ENCODE data around the gene CX3CL1.

CX3CL1 gene

DNA sequence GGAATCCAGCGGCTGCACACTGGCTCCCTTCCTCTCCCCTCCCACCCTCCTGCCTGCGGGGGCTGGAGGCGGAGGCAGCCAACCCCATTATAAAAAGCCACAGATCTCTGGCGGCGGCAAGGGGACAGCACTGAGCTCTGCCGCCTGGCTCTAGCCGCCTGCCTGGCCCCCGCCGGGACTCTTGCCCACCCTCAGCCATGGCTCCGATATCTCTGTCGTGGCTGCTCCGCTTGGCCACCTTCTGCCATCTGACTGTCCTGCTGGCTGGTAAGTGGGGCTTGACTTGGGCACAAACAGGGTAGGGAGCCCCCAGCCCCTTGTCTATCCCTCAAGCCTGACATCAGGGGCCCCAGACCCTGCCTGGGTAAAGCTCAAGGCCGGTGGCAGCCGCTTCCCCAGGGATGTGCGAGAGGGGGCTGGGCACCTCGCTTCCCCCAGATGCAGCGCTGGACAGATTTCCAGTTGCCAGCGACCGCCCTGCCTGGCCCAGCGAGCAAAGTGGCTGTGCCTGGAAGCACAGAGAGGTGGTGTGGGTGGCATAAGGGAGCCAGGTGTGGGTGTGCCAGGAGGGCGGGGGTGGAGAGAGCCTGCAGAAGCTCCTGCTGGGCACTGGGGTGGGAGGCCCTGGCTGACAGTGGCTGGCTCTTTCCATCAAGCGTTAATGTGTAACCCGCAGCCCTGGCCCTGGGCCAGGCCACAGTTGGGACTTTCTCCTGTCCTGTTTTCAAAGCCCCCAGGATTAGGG lies at the start of gene CX3CL1:
Gene CX3CL1, plus strand, starts transcription at position 119 of the 745 bp plus-strand sequence. Its CDS starts 79 bp downstream, at position 198.
- DNase-seq (ENCODE audit: low read depth), result no peak
- H3K4me3 ChIP-seq (ENCODE audit: low read length), result peak within 1 kb of the TSS; percentile 36
- peak; percentile 25 for TF ChIP-seq CTCF (conservative IDR thresholded peaks at IDR 0.05; ENCODE audit: low read depth, low read length)

DNA sequence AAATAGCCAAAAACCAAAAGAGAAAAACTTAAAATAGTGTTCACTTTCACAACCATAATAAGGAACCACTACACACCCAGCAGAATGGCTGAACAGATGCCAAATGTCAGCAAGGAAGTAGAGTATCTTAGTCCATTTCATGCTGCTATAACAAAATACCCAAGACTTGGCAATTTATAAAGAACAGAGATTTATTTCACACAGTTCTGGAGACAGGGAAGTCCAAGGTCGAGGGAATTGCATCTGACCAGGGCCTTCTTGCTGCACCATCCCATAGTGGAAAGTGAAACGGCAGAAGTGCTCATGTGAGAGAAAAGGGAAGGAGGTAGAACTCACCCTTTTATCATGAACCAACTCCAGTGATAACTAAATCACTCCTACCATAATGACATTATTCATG lies 47.5 kb upstream of the CX3CL1 start:
- no peak for DNase-seq (ENCODE audit: low read depth)
- no peak overlapping the region for H3K4me3 ChIP-seq (ENCODE audit: low read length)
- no peak for TF ChIP-seq CTCF (conservative IDR thresholded peaks at IDR 0.05; ENCODE audit: low read depth, low read length)

DNA sequence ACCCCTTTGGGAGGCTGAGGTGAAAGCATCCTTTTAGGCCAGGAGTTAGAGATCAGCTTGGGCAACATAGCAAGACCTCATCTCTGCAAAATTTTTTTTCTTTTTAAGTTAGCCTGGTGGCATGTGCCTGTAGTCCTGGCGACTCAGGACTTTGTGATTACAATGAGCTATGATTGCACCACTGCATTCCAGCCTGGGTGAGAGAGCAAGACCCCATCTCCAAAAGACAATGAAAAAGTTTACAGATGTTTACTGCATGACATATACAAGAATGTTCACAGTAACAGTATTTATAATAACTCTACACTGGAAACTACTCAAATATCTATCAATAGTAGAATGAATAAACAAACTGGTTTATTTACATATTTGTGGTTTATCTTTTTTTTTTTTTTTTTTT lies 46.8 kb upstream of the CX3CL1 start:
- TF ChIP-seq CTCF (conservative IDR thresholded peaks at IDR 0.05; ENCODE audit: low read depth, low read length), result no peak
- no peak overlapping the region for H3K4me3 ChIP-seq (ENCODE audit: low read length)
- no peak for DNase-seq (ENCODE audit: low read depth)

DNA sequence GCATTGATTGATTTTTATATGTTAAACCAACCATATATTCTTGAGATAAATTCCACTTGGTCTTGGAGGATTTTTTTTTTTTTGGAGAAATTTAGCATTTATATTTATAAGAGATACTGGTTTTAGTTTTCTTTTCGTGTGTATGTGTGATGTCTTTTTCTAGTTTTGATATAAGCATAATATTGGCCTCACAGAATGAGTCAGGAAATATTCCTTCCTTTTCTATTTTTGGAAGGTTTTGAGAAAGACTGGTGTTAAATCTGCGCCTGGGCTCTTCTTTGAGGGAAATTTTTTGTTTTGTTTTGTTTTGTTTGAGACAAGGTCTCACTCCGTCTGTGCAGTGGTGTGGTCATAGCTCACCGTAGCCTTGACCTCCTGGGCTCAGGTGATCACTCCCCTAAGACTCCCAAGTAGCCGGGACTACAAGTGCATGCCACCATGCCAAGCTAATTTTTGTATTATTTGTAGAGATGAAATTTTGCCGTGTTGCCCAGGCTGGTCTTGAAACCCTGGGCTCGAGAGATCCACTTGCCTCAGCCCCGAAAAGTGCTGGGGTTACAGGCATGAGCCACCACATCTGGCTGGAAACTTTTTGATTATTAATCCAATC lies 42.5 kb upstream of the CX3CL1 start:
- no peak for TF ChIP-seq CTCF (conservative IDR thresholded peaks at IDR 0.05; ENCODE audit: low read depth, low read length)
- no peak for DNase-seq (ENCODE audit: low read depth)
- no peak overlapping the region for H3K4me3 ChIP-seq (ENCODE audit: low read length)

DNA sequence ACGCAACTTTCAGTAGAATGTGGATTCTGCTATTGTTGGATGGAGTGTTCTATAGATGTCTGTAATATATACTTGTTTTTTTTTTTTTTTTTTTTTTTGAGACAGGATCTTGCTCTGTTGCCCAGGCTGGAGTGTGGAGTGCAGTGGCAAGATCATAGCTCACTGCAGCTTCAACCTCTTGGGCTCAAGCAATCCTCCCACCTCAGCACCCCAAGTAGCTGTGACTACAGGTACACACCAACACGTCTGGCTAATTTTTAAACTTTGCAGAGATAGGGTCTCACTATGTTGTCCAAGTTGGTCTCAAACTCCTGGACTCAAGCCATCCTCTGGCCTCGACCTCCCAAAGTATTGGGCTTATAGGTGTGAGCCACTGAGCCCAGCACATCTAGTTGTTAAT lies 40.9 kb upstream of the CX3CL1 start:
- DNase-seq (ENCODE audit: low read depth), result no peak
- no peak overlapping the region for H3K4me3 ChIP-seq (ENCODE audit: low read length)
- TF ChIP-seq CTCF (conservative IDR thresholded peaks at IDR 0.05; ENCODE audit: low read depth, low read length), result no peak

- no peak for DNase-seq (ENCODE audit: low read depth)
- no peak for TF ChIP-seq CTCF (conservative IDR thresholded peaks at IDR 0.05; ENCODE audit: low read depth, low read length)
- no peak overlapping the region for H3K4me3 ChIP-seq (ENCODE audit: low read length)
These were observed 38.9 kb upstream of the CX3CL1 start for GRCh38 chr16:57333402-57333801.

DNA sequence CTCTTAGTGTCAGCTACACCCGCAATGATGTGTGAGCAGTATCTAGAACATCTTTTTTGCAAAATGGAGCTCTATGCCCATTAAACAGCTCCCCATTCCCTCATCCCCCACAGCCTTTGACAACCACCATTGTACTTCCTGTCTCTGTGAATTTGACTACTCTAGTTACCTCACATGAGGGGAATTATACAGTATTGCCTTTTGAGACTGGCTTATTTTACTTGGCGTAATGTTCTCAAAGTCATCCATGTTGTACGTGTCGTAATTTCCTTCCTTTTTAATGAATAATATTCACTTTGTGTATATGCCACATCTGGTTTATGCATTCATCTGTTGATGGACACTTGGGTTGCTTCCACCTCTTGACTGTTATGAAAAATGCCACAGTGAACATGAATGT lies 36.9 kb upstream of the CX3CL1 start:
- TF ChIP-seq CTCF (conservative IDR thresholded peaks at IDR 0.05; ENCODE audit: low read depth, low read length), result no peak
- DNase-seq (ENCODE audit: low read depth), result no peak
- H3K4me3 ChIP-seq (ENCODE audit: low read length), result no peak overlapping the region
